ENCODE measurements around the gene MTA2. TPM values are rescaled to one million over a fixed set of nuclear protein-coding genes. Genes with fewer than 3 reads are reported as not detected.

MTA2 gene
- total and polyA plus RNA-seq, 10 of the 15 experiments (the other 5 are each of a cell fraction or from before 2014, with no cell fraction given), result 6.7 to 201 (median 113) TPM

- Histone ChIP-seq H3K27me3 (replicated peaks in 1 of 2; ENCODE audit: control insufficient read depth in 2 of 2, insufficient read depth in 2 of 2, low read length in 1 of 2) (no peaks in the 10 kb centered on the region), H3K79me2 (ENCODE audit: control insufficient read depth, insufficient read depth, low read length) (peaks cover 38% of the 10 kb centered on the region), H3K4me3 (no peak overlapping the region), H4K20me1 (ENCODE audit: control insufficient read depth, insufficient read depth) (no peaks in the 10 kb centered on the region; the same call in 1 of the 2 replicates), H3K36me3 (ENCODE audit: control insufficient read depth in 2 of 2, insufficient read depth in 2 of 2, low read length in 1 of 2) (peaks cover 37 to 54% of the 10 kb centered on the region in 2 experiments), H3K9ac (ENCODE audit: control insufficient read depth, insufficient read depth, low read length) (no peak overlapping the region), H3K4me1 (ENCODE audit: control insufficient read depth, insufficient read depth, low read length) (peaks cover 26% of the 10 kb centered on the region), H3K27ac (ENCODE audit: control insufficient read depth, insufficient read depth) (no peak overlapping the region), H3K9me3 (replicated peaks; ENCODE audit: control insufficient read depth, insufficient read depth, low read length) (no peaks in the 10 kb centered on the region), H2AFZ (ENCODE audit: control insufficient read depth, low read depth, low read length) (no peak overlapping the region), H3K4me2 (ENCODE audit: control insufficient read depth, insufficient read depth) (no peak overlapping the region)
- no peak for FAIRE-seq
- TF ChIP-seq USF2 (IDR thresholded peaks at IDR 0.05; ENCODE audit: borderline replicate concordance, low read depth, low read length) (no peak), CBFB (IDR thresholded peaks at IDR 0.05; ENCODE audit: low read depth) (no peak), ZBED1 (IDR thresholded peaks at IDR 0.05; ENCODE audit: borderline replicate concordance) (no peak), POLR2AphosphoS5 (IDR thresholded peaks at IDR 0.05; ENCODE audit: low read length) (0 out of 2 replicates have a peak, but pooled peaks have one; percentile 38)
- in situ Hi-C loops (cut with MboI) (no loop called here), intact Hi-C loops (cut with micrococcal nuclease; ENCODE audit: unreplicated experiment) (loop anchor here (10.0 kb wide), 1 partner anchor 240 kb away; the partner anchor contains the start of genes STX5, TEX54 and WDR74)
- 96% methylated on average over 8 of the region's 8 CpGs for WGBS (ENCODE audit: insufficient coverage, insufficient replicate concordance, low lambda C conversion rate, missing lambda C conversion rate)
- no peak for ATAC-seq
- ChIA-PET SMC1A (ENCODE audit: uncharacterized antibody, unreplicated experiment) (interaction anchor here (1.4 to 2.9 kb wide), 3 partner anchors 26 to 176 kb away, joined by 3 to 11 read pairs (median 7); partner anchors contain the start of genes B3GAT3 and TAF6L), RAD21 (ENCODE audit: unreplicated experiment) (interaction anchor here (1.2 to 1.5 kb wide), 2 partner anchors 16 to 27 kb away, joined by 3 to 4 read pairs; partner anchors contain the start of gene B3GAT3), CTCF (interaction anchor here (0.9 to 5.5 kb wide), 5 partner anchors 26 to 99 kb away, joined by 3 to 48 read pairs (median 4); no protein-coding TSS in a partner anchor), POLR2A (interaction anchor here (1.1 kb wide), 1 partner anchor 72 kb away, joined by 3 read pairs; no protein-coding TSS in a partner anchor)
- DNase-seq (ENCODE audit: low read depth, low spot score), result no peak
- BruUV-seq (replicated peaks), result no TSS peak
Measured at GRCh38 chr11:62595124-62595523, 6.5 kb downstream of the MTA2 start.

Measured in GM12878 (cell line).